PC-3 (cell line): ENCODE measurements around the gene CLIC1.

Source experiments
- EZH2 ChIP-seq: fragments of 300-600 bp; sonication (generic); IDR thresholded peaks from one replicate; pipeline ENCODE4 v1.6.1; 2017; ENCODE audit warnings: antibody characterized with exemption, mild to moderate bottlenecking, low read length; ENCODE audit not compliant: unreplicated experiment
- TF ChIP-seq, protein P1 (sequence below): fragments of 300-600 bp; sonication (generic); conservative IDR thresholded peaks from 2 replicates; pipeline ENCODE4 v1.5.1; 2017; ENCODE audit warnings: antibody characterized with exemption, low read depth, mild to moderate bottlenecking, low read length

GRCh38 chr6:31734247-31734820 is 2.0 kb downstream of the CLIC1 start:
- TF ChIP-seq EZH2 = no peak
- TF ChIP-seq, protein P1, sequence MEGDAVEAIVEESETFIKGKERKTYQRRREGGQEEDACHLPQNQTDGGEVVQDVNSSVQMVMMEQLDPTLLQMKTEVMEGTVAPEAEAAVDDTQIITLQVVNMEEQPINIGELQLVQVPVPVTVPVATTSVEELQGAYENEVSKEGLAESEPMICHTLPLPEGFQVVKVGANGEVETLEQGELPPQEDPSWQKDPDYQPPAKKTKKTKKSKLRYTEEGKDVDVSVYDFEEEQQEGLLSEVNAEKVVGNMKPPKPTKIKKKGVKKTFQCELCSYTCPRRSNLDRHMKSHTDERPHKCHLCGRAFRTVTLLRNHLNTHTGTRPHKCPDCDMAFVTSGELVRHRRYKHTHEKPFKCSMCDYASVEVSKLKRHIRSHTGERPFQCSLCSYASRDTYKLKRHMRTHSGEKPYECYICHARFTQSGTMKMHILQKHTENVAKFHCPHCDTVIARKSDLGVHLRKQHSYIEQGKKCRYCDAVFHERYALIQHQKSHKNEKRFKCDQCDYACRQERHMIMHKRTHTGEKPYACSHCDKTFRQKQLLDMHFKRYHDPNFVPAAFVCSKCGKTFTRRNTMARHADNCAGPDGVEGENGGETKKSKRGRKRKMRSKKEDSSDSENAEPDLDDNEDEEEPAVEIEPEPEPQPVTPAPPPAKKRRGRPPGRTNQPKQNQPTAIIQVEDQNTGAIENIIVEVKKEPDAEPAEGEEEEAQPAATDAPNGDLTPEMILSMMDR = no peak
